ENCODE results near the gene LDB2.
A peak's percentile ranks its signal among the peaks of the same experiment; 100 is the strongest.
"Not testable (repeated sequence)": the region's sequence is repeated elsewhere in the genome, so short reads cannot be mapped to it uniquely, and the experiment has no call there.

The LDB2 gene

DNA sequence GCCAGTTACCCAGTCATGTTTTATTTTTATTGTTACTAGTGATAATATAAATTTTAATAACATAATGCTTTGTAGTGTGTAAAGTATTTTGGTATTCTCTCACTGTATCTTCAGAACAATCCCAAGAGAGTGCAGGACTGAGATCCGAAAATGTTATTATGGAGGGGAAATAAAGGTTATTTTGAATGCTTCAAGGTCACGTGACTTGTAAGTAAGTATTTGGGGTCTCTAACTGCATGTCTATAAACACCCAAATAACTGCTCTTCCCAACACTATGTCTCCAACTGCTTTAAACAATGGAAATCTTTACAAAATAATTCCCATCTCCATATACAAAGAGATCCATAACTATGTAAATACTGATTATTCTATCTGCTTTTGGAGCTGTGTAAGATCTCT, 302.2 kb downstream of the LDB2 start:
- no peak for DNase-seq (ENCODE audit: low spot score)

DNA sequence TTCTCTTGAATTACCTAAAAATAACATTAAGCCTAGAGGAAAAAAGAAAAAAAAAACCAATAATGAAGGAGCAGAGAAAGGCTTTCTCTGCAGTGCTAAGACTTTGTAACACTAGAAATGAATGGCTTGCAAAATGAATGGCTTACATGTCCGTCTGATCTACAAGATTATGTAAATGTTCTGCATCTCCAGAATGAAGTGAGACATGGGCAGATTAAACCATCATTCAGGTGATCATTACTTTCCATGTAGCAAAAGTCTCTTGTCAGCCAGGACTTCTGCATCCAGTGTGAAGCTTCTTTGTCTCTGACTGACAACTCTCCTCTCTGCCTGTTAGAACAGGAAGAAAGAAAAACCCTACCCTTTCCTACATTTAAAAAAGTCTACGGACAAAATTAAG, 304.3 kb downstream of the LDB2 start:
- no peak for DNase-seq (ENCODE audit: low spot score)

DNA sequence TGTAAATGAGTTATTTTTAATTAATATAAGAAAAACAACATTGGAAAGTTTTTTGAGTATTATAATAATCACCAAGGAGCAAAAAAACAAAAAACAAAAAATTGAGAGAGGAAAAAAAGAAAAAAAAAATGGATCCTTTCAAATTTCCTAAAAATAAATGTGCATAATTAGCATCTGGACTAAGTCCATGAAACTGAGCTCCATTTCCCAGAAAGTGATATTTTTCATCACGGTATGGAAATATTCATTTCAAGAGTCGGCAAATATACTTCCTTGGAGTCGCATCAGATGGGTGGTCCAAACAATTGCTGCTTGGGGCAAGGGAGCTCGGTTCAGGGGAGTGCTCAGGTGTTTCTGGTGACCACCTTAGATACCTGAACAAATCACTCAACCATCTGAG, 305.1 kb downstream of the LDB2 start:
- no peak for DNase-seq (ENCODE audit: low spot score)

DNA sequence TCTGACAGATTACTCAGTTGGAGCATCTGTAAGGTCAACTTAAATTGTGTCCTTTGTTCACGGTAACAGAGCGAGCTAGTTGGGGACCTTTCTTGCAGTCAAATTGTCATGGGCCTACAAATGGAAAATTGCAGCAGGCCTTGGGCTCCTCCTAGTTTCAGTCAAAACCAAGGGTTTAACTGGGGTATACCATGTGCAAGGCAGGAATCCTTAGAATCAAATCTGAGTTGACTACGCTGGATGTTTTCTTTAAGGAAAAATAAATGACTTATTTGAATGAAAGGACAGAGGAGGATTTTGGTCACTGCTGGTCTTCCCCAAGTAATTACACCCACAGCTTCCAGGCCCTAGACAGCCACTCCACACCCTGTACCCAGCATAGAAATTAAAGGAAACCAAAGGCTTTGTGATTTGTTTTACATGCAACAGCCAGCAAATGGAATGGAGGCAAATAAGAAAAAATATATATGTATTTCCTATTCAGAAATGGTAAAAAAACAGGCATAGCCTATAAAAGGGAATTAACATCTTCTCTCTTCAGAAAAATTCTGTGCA, 307.1 kb downstream of the LDB2 start:
- no peak for DNase-seq (ENCODE audit: low spot score)

DNA sequence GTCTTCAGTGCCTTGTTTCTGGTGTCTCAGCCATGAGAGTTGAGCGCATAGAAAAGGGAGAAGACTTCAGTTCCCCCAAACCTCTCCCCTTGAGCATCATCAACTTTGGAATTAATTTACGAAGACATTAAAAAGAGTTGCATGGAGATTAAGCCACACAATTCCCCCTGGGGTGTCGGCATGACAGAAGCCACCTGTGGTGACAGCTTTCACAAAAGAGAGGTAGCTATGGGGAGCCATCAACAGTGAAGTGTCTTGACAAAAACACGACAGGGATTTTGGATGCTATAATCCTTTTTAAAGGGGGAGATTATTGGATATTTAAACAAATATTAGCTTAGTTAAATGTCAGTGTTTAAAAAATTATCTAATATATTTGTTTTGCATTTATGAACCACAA, 307.6 kb downstream of the LDB2 start:
- no peak for DNase-seq (ENCODE audit: low spot score)

DNA sequence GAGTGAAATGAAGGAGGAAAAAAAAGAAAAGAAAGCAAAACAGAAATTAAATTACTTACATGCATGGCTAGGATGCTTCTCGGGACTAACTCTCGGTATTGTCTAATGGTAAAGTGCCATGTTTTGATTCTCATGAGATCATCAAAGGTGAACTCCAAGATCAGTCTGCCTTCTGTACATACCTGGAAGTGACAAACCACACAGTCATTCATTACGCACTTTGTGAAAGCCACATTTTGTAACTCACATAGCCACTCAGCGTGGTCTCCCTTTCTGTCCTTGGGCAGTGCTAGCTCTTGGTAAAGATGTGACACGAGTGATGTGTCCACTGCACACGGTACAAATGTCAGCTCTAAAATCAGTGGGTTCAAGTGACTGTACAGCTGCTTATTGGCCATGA, 309.8 kb downstream of the LDB2 start:
- DNase-seq (ENCODE audit: low spot score): no peak

DNA sequence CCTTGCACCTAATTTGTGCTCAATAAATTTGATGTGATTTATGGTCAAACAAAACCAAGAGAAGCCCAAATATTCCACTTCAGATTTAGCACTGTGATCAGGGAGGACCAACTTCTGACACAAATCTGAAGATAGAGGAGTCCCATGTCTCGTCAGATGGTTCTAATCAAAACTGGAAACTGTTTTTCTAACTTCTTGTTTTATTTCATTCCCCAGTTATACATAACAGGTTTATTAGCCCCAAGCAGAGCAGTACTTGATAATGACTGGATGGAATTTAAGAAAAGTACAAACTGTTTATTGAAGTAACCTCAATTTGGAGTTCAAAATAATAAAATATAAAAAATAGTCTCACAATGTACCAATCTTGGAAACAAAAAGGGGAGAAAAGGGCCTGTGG, 310.3 kb downstream of the LDB2 start:
- no peak for DNase-seq (ENCODE audit: low spot score)

DNA sequence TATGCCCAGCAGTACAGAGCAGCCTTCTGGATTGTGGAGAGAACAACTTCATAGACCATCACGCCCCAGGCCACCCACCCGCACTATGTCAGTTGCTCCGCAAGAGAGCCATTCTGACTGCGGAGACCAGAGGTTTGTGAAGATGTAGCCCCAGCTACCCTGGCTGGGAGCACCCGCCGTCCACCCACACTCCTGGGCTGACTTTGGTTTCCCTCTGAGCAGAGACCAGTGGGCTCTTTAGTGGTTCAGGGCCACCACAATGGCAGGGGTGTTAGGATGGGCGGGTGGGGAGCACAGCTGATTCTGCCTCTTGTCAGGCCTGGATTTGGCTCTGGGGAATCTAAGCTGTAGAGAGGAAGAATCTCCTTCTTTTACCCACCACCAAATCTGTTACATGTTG, 313.4 kb downstream of the LDB2 start:
- no peak for DNase-seq (ENCODE audit: low spot score)

DNA sequence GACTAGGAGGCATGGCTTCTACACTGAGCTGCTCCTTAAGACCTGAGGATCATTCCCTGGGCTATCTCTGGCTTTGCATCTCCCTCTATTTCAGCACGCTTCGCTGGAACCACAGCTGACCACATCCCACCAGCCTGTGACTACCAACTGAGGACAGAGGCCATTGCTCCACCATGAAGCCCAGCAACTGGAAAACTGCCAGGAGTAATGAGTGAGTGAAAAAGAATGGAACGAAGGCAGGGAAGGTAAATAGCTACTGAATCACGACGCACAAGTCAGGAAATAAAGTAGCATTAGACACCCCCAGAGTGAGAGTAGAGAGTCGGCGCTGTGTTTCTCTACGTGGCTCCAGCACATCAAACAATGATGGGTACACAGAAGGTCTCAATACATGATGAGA, 314.7 kb downstream of the LDB2 start:
- DNase-seq (ENCODE audit: low spot score): no peak

DNA sequence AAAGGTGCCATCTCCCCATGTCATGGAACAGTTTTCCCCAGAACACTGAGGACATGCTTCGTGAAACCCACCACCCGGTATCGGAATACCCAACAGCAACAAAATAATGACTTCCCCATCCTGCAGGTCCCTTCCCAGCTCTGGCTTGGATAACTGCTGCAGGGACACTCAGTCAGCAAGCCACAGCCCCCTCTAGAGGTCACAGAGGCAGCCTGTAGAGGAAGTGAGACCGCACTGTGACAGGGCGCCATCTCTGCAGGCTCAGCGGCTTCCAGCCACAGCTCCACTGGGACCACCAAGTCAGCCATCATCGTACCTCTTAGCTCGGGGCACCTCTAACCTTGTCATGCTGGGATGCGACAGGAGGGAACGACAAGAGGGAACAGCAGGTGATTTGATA, 315.9 kb downstream of the LDB2 start:
- peak; percentile 9 for DNase-seq (ENCODE audit: low spot score)

DNA sequence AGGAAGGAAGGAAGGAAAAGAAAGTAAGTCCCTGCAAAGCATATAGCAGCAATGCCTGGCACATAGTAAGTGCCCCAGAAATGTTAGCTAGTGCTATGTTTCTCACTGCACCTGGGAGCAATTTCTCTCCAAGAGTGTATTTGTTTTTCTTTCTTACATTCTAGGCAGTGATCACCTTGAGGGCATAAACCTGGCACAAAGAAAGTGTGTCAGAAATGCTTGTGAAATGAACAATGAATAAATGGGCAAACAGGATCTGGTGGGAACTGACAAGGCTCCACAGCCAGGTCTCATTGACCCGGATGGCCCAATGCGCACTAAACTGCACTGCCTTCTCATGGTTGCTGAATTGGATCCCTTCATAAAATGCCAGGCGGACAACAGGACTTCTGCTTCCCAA, 316.4 kb downstream of the LDB2 start:
- DNase-seq (ENCODE audit: low spot score): no peak

DNA sequence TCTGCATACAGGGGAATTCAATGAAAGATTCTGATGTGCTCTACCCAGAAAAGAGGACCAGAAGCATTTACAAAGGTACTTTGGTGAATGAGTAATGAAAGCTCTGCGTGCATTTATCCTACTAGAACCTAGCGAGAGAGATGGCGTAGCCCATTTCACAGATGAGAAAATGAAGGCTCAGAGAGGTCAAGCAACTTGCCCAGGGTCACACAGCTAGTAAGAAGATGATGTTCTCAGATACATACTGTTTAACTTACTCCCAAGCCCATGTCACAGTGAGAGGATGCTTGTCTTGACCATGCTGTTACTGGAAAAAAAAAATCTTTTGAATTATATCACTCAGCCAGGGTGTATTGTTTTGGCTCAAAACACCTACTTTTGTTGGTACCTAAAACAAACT, 317.3 kb downstream of the LDB2 start:
- DNase-seq (ENCODE audit: low spot score): no peak

DNA sequence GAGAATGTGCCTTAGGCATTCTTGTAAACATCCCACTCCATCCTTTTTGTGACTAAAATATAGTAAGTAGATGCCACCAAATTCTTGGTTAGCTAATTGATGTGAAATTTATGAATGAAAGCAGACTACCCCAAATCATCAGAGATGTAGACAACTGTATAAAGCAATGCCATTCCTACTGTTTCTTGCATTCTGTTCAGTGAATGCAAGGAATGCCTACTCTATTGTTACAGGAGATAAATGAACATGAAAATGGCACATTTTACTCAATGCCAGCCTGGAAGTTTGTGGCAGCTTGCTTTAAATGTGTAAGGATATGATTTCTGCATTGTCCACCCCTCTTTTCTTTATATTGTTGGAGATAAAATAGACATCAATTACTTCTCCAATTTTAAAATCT, 317.9 kb downstream of the LDB2 start:
- no peak for DNase-seq (ENCODE audit: low spot score)

DNA sequence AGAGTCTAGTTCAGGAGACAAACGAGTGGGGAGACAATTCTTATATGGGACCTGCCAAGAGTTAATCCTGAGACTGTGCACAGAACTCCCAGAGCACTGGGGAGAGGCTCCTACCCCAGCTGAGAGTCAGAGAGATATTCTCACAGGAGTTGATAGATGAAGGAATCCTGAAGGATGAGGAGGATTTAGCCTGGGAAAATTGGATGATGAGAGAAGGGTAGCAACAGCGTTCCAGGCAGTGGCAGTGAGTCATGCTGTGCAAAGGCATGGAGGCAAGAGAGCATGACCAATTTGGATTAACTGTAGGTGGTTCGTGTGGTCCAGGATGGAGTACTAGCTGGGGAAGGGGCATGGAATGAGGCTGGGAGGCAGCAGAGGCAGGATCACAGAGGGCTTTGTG, 318.6 kb downstream of the LDB2 start:
- DNase-seq (ENCODE audit: low spot score): no peak

DNA sequence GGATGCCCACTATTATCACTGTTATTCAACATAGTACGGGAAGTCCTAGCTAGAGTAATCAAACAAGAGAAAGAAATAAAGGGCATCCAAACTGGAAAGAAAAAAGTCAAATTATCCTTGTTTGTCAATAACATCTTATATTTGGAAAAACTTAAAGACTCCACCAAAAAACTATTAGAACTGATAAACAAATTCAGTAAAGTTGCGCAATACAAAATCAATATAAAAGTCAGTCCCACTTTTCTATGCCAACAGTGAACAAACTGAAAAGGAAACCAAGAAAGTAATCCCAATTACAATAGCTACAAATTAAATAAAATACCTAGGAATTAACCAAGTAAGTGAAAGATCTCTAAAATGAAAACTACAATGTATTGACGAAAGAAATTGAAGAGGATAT, 321.3 kb downstream of the LDB2 start:
- DNase-seq (ENCODE audit: low spot score): no peak

DNA sequence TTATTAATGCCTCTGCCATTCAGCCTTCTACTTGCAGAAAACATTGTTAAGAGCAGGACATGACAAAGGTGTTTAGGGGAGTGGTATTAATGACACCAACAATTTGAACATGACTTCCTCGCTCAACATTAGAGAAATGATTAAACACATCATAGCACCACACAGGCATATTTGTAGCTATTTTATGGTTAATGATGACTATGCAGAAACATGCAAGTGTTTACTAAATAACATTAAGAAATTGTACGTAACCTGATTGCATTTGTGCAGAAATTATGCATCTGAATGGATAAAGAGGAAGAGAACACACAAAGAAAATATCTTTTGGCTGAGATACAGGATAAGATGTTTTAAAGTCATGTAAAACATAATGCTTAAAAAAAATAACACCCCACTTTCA, 323.5 kb downstream of the LDB2 start:
- no peak for DNase-seq (ENCODE audit: low spot score)

DNA sequence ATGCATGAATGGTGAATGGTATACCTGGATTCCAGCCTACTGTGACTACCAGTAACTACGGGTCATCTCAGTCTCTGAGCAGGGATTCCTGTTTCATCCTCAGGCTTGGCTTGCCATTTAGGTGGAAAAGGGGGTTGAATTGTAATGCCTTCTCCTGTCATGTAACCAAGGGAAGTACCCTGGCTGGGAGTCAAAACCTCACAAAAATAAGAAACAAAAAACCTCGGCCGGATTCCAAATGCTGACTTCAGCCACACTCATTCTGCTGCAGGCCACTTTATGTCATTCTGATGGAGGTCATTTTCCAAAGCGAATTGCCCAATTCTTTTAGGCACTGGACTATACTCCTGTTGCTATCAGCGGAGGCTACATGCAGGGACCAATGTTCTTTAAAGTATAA, 324.7 kb downstream of the LDB2 start:
- DNase-seq (ENCODE audit: low spot score): peak; percentile 6

DNA sequence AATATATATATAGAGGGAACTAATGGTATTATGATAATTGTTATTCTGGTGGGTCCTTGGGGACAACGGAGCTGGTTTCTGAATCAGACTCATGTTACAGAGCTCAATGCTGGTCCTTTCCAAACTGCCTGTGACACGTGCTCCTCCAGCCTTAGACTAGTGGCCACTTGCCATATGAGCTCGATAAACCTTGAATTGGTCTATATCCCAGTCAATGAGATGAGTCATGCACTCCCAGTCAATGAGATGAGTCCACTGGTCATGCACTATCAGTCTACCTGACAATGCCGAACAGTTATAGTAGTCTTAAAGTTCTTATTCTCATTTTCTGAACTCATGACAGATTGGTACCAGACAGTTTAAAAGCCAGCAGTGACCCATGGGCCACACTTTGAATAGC, 325.2 kb downstream of the LDB2 start:
- DNase-seq (ENCODE audit: low spot score): no peak

DNA sequence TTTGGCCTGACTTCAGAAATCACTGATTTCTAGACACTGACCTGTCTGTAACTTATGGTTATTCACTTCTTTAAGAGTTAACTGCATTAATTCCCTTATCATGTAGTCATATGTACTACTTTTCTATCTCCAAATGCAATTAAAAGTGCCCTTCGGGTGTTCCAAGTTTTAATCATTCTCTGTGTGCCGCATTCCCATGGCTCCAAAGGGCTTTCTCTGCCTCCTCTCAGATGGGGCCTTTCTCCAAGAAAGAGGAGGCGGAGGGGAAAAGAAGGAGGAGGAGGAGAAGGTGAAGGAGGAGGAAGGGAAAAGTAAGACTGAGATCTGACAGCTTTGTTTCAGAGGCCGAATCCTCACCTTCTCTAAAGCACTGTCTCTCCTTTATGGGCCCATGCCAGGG, 325.8 kb downstream of the LDB2 start:
- no peak for DNase-seq (ENCODE audit: low spot score)

DNA sequence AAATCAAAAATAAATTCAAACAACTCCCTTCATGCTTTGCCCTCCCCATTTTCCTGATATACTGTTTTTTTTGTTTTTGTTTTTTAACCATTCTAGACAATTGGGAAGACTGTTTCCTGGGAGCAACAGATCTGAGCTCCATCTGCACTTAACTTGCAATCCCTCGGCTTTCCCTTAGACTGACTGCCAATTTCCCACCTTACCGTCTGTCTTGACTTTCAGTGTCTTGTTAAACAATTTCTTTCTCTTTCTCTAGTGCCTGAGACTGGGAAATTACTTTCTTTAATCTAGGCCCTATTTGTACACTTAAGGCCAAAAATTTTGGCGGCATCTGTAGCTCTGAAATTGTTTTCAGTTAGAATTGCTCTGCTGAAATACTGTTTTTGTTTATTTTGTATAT, 326.3 kb downstream of the LDB2 start:
- DNase-seq (ENCODE audit: low spot score): no peak

DNA sequence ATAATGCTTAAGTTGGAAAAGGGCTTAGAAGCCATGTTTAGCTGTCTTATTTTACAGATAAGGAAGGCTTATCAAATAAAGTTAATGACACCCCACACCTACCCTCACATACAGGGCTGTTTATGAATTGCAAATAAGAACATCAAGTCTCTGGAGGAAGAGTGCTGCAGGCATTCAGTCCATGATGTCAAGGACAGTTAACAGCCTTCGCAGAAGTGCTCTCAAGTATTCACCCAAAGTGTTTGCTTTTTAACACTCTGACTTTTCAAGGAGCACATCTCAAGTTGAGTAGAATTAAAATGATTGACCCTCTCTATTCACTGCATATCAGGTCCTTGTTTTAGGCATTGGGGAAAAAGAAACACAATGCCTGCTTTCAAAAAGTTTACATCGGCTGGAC, 328.7 kb downstream of the LDB2 start:
- no peak for DNase-seq (ENCODE audit: low spot score)

DNA sequence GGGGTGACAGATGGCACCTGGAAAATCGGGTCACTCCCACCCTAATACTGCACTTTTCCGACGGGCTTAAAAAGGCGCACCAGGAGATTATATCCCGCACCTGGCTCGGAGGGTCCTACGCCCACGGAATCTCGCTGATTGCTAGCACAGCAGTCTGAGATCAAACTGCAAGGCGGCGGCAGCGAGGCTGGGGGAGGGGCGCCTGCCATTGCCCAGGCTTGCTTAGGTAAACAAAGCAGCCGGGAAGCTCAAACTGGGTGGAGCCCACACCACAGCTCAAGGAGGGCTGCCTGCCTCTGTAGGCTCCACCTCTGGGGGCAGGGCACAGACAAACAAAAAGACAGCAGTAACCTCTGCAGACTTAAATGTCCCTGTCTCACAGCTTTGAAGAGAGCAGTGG, 341.1 kb downstream of the LDB2 start:
- DNase-seq (ENCODE audit: low spot score): not testable (repeated sequence)

DNA sequence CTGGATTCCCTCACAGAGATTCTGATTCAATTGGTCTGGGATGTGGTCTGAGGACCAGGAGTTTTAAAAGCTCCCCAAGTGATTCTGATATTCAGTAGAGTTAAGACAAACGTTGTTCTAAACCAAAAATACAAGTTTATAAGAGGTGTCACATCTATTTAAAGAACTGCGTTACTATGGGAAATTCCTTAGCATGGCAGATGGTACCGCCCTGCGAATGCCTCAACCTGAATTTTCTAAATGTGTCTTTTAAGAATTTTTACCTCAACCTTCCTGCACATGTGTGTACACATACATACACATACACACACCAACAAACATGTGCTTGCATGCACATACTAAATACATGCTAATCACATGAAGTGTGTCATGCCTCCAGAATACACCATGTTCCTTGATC, 343.3 kb downstream of the LDB2 start:
- DNase-seq (ENCODE audit: low spot score): no peak

DNA sequence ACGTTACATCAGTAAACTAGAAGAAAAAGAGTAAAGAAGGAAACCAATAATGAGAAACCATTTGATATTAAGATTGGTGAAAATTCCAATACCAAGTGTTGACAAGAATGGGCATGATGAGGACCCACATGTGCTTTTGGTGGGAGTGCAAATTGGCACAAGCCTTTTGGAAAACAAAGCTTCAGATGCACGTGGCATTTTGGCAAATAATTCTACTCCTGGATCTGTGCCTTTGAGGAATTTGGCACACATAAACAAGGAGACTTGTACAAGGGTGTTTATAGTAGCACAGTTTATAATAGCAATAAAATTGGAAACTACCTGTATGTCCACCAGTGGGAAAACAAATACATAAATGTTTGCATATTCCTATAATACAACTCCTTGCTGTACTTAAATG, 347.9 kb downstream of the LDB2 start:
- no peak for DNase-seq (ENCODE audit: low spot score)

DNA sequence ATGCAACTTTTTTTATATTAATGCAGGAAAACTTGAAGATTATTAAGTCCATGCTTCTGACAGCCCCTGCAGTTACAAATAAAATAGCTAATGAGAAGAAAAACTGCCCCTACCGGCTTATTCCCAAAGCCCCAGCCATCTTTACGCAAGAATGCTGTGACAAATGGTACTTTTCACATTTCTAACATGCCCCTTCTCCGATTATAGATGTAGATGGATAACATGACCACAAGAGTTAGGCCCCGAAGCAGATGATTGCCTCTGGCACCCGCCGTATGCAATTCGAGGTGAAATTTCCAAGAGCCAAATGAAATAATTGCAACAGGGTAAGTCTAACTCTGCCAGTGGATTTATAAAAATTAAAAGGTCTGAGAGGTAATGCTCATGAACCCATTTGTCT, 352.8 kb downstream of the LDB2 start:
- DNase-seq (ENCODE audit: low spot score): no peak

Measured in cerebellar cortex (tissue), 1 donor.